ENCODE data around the gene FAM107B.

The FAM107B gene

DNA sequence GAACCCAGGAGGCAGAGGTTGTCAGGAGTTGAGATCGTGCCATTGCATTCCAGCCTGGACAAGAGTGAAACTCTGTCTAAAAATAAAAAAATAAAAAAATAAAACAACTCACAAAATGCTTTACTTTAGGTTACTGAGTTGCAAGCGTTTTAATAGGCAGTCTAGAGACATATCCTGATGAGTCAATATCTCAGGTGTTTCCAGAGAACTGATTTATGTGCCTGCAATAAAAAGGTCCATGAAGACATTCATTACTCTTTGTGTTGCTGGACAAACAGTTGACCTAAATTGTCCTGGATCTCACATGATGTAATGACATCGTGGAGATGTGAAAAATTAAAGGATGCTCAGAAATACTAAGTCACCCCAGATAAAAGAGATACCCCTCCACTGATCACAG is 31.6 kb upstream of the FAM107B start:
- Histone ChIP-seq H3K4me1 (ENCODE audit: control insufficient read depth, insufficient read depth, low read length) (no peaks in the 10 kb centered on the region), H3K9me3 (ENCODE audit: control insufficient read depth, low read length) (peaks cover 6% of the 10 kb centered on the region), H3K9ac (ENCODE audit: low read length) (no peak overlapping the region), H3K4me3 (ENCODE audit: low read length) (no peak overlapping the region), H3K27me3 (replicated peaks; ENCODE audit: control insufficient read depth, insufficient read depth, low read length) (peaks cover 10% of the 10 kb centered on the region), H3K36me3 (ENCODE audit: control insufficient read depth, insufficient read depth, low read length, severe bottlenecking) (no peaks in the 10 kb centered on the region)
- DNase-seq (ENCODE audit: low read depth), result no peak

GRCh38 chr10:14803827-14804226 is 29.1 kb upstream of the FAM107B start:
- no peaks in the 10 kb centered on the region for H3K36me3 ChIP-seq (ENCODE audit: control insufficient read depth, insufficient read depth, low read length, severe bottlenecking)
- DNase-seq (ENCODE audit: low read depth), result no peak
- H3K27me3 ChIP-seq (replicated peaks; ENCODE audit: control insufficient read depth, insufficient read depth, low read length), result peaks cover 25% of the 10 kb centered on the region
- no peaks in the 10 kb centered on the region for H3K4me1 ChIP-seq (ENCODE audit: control insufficient read depth, insufficient read depth, low read length)
- no peak overlapping the region for H3K9ac ChIP-seq (ENCODE audit: low read length)
- H3K4me3 ChIP-seq (ENCODE audit: low read length), result no peak overlapping the region
- H3K9me3 ChIP-seq (ENCODE audit: control insufficient read depth, low read length), result peaks cover 6% of the 10 kb centered on the region

GRCh38 chr10:14801723-14802122 is 27.0 kb upstream of the FAM107B start:
- no peak for DNase-seq (ENCODE audit: low read depth)
- Histone ChIP-seq H3K9me3 (ENCODE audit: control insufficient read depth, low read length) (peaks cover 6% of the 10 kb centered on the region), H3K4me1 (ENCODE audit: control insufficient read depth, insufficient read depth, low read length) (no peaks in the 10 kb centered on the region), H3K4me3 (ENCODE audit: low read length) (no peak overlapping the region), H3K9ac (ENCODE audit: low read length) (no peak overlapping the region), H3K27me3 (replicated peaks; ENCODE audit: control insufficient read depth, insufficient read depth, low read length) (peaks cover 25% of the 10 kb centered on the region), H3K36me3 (ENCODE audit: control insufficient read depth, insufficient read depth, low read length, severe bottlenecking) (no peaks in the 10 kb centered on the region)

DNA sequence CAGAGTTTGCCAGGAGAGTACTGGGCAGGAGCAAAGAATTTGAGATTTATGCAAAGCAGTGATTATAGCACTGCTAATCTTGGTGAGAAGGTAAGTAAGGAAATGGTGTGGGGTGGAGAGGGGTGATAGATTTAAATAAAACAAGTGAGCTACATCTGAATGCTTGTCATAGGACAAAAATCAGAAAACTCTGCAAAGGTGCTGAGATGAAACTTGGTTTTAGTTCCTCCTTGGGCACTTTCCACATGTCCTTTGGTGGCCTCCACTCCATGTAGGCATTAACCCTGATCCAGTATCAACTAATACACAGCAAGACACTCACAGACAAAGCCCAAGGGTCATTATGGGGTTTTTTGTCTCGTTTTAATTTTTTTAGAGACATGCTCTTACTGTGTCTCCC is 25.7 kb upstream of the FAM107B start:
- Histone ChIP-seq H3K4me1 (ENCODE audit: control insufficient read depth, insufficient read depth, low read length) (no peaks in the 10 kb centered on the region), H3K27me3 (replicated peaks; ENCODE audit: control insufficient read depth, insufficient read depth, low read length) (peaks cover 25% of the 10 kb centered on the region), H3K4me3 (ENCODE audit: low read length) (no peak overlapping the region), H3K36me3 (ENCODE audit: control insufficient read depth, insufficient read depth, low read length, severe bottlenecking) (no peaks in the 10 kb centered on the region), H3K9ac (ENCODE audit: low read length) (no peak overlapping the region), H3K9me3 (ENCODE audit: control insufficient read depth, low read length) (peaks cover 6% of the 10 kb centered on the region)
- no peak for DNase-seq (ENCODE audit: low read depth)

DNA sequence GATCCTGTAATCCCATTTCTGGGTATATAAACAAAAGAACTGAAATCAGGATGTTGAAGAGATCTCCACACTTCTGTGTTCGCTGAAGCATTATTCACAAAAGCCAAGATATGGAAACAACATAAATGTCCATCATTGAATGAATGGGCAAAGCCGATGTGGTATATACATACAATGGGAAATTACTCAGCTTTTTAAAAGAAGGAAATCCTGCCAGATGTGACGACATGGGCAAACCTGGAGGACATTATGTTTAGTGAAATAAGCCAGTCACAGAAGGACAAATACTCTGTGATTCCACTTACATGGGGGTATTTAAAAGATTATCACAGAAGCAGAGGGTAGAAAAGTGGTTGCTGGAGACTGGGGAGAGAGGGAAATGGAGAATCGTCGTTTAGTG is 23.9 kb upstream of the FAM107B start:
- Histone ChIP-seq H3K4me1 (ENCODE audit: control insufficient read depth, insufficient read depth, low read length) (no peaks in the 10 kb centered on the region), H3K9me3 (ENCODE audit: control insufficient read depth, low read length) (peaks cover 6% of the 10 kb centered on the region), H3K9ac (ENCODE audit: low read length) (no peak overlapping the region), H3K4me3 (ENCODE audit: low read length) (no peak overlapping the region), H3K27me3 (replicated peaks; ENCODE audit: control insufficient read depth, insufficient read depth, low read length) (peaks cover 25% of the 10 kb centered on the region), H3K36me3 (ENCODE audit: control insufficient read depth, insufficient read depth, low read length, severe bottlenecking) (no peaks in the 10 kb centered on the region)
- peak; percentile 6 for DNase-seq (ENCODE audit: low read depth)

- DNase-seq (ENCODE audit: low read depth), result peak; percentile 25
- H3K4me1 ChIP-seq (ENCODE audit: control insufficient read depth, insufficient read depth, low read length), result no peaks in the 10 kb centered on the region
Observed at GRCh38 chr10:14787938-14788337, 13.2 kb upstream of the FAM107B start.

DNA sequence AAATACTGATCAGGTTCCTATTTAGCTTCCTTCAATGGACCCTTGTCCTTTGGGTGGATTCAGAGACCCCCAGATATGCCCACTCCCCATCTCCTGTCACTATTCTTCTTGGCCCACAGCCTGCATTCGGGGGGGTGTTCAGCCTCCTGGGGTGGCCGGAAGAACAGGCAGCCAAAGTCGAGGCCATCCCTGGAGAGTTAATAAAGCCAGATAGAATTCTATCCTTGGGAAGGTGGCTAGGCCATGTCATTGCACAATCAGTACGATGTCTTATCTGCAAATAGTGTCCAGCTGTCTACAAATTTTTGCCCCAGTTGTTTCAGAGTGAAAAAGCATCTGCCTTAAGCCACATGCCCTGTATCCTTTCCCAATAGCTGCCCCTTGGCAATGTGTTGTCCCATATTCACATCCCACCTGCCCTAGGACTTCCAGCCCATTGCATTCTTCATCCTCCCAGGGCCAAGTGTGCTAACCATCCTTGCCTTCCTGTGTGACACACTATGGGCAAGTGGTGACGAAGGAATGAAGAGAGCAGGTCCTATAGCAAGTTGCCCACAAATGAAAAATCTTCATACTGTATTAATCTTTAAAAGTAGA is 9.9 kb upstream of the FAM107B start:
- Histone ChIP-seq H3K9ac (ENCODE audit: low read length) (no peak overlapping the region), H3K9me3 (ENCODE audit: control insufficient read depth, low read length) (peaks cover 3% of the 10 kb centered on the region), H3K27me3 (replicated peaks; ENCODE audit: control insufficient read depth, insufficient read depth, low read length) (no peaks in the 10 kb centered on the region), H3K4me1 (ENCODE audit: control insufficient read depth, insufficient read depth, low read length) (peaks cover 2% of the 10 kb centered on the region), H3K4me3 (ENCODE audit: low read length) (no peak overlapping the region), H3K36me3 (ENCODE audit: control insufficient read depth, insufficient read depth, low read length, severe bottlenecking) (no peaks in the 10 kb centered on the region)
- no peak for DNase-seq (ENCODE audit: low read depth)

More at GRCh38 chr10:14787938-14788337, 13.2 kb upstream of the FAM107B start:
- no peak overlapping the region for H3K4me3 ChIP-seq (ENCODE audit: low read length)
- no peak overlapping the region for H3K9ac ChIP-seq (ENCODE audit: low read length)
- no peaks in the 10 kb centered on the region for H3K27me3 ChIP-seq (replicated peaks; ENCODE audit: control insufficient read depth, insufficient read depth, low read length)
- H3K9me3 ChIP-seq (ENCODE audit: control insufficient read depth, low read length), result peaks cover 3% of the 10 kb centered on the region
- H3K36me3 ChIP-seq (ENCODE audit: control insufficient read depth, insufficient read depth, low read length, severe bottlenecking), result no peaks in the 10 kb centered on the region

DNA sequence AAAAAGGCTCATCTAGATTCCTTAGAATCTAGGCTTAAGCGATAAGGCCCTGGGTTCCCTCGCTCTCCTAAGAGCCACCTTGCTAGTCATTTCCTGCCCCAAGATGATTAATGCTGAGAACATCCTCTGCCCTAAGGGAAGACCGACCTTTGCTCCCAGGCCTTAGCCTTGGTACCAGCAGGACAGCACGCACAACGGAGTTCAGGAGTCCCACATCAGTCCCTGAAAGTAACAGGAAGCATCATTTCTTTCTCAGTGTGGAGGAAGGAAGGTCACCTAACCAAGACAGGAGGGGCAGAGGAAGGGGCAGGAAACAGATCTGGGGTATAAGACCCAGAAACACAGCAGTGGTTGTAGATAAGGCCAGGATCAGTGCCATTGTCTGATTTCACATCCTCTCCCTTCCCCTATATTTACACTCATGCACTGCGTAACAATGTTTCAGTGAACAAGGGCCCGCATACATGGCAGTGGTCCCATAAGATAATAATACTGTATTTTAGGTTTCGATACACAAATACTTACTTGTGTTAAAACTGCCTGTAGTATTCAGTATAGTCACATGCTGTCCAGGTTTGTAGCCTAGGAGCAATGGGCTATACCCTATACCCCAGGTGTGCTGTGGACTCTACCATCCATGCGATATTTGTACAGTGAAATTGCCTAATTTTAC is 8.1 kb upstream of the FAM107B start:
- peaks cover 3% of the 10 kb centered on the region for H3K9me3 ChIP-seq (ENCODE audit: control insufficient read depth, low read length)
- H3K9ac ChIP-seq (ENCODE audit: low read length), result no peak overlapping the region
- H3K36me3 ChIP-seq (ENCODE audit: control insufficient read depth, insufficient read depth, low read length, severe bottlenecking), result no peaks in the 10 kb centered on the region
- no peaks in the 10 kb centered on the region for H3K27me3 ChIP-seq (replicated peaks; ENCODE audit: control insufficient read depth, insufficient read depth, low read length)
- H3K4me3 ChIP-seq (ENCODE audit: low read length), result no peak overlapping the region
- DNase-seq (ENCODE audit: low read depth), result peak; percentile 5
- peaks cover 16% of the 10 kb centered on the region for H3K4me1 ChIP-seq (ENCODE audit: control insufficient read depth, insufficient read depth, low read length)

GRCh38 chr10:14781763-14782162 is 7.1 kb upstream of the FAM107B start:
- no peak for DNase-seq (ENCODE audit: low read depth)
- H3K27me3 ChIP-seq (replicated peaks; ENCODE audit: control insufficient read depth, insufficient read depth, low read length), result no peaks in the 10 kb centered on the region
- H3K9ac ChIP-seq (ENCODE audit: low read length), result no peak overlapping the region
- no peaks in the 10 kb centered on the region for H3K36me3 ChIP-seq (ENCODE audit: control insufficient read depth, insufficient read depth, low read length, severe bottlenecking)
- no peak overlapping the region for H3K4me3 ChIP-seq (ENCODE audit: low read length)
- peaks cover 3% of the 10 kb centered on the region for H3K9me3 ChIP-seq (ENCODE audit: control insufficient read depth, low read length)
- H3K4me1 ChIP-seq (ENCODE audit: control insufficient read depth, insufficient read depth, low read length), result peaks cover 16% of the 10 kb centered on the region

DNA sequence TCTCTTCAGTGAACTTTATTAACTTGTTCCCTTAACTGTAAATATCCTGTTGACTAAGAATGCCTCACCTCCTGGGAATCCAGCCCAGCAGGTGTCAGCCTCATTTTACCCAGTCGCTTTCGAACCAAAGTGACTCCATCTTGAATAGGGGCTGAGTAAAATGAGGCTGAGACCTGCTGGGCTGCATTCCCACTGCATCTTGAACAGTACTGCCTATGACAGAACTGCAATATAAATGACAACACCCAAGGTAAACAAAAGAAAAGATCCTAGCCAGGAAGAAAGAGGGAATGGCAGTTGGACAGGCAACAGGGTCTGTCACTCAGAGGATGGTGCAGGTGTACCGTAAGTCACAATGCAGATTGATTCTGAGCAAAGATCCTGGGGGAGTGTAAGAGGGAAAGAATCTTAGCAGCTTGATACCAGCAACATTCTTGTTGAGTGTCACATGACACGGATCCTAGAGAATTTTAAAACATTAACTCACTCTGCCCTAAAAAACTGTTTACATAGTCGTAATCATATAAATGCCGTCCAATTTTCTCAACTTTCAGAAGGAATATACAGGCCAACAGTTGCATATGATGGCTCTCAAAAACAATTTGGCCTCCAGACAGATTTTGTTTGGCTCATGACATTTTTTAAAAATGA is 4.4 kb upstream of the FAM107B start:
- peaks cover 16% of the 10 kb centered on the region for H3K4me1 ChIP-seq (ENCODE audit: control insufficient read depth, insufficient read depth, low read length)
- DNase-seq (ENCODE audit: low read depth), result peak; percentile 72
- no peaks in the 10 kb centered on the region for H3K9me3 ChIP-seq (ENCODE audit: control insufficient read depth, low read length)
- H3K9ac ChIP-seq (ENCODE audit: low read length), result no peak overlapping the region
- H3K4me3 ChIP-seq (ENCODE audit: low read length), result no peak overlapping the region
- no peaks in the 10 kb centered on the region for H3K27me3 ChIP-seq (replicated peaks; ENCODE audit: control insufficient read depth, insufficient read depth, low read length)
- no peaks in the 10 kb centered on the region for H3K36me3 ChIP-seq (ENCODE audit: control insufficient read depth, insufficient read depth, low read length, severe bottlenecking)

DNA sequence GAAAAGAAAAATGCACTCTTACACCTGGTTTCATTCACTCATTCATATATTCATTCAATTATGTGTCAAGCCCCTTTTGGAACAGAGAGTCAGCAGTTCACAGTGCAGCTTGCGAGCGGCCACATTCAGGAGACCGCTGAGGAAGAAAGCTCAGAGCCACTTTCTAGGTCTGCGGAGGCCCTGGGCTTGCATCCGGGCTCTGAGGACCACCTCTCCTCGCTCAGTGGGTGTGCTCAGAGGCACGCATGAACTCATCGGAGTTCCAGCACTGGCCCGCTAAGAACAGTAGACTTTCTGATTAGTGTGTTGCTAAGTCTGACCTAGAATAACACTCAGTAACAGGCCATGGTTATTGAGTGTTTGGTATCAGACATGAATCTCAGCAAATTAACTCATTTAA is 1.8 kb upstream of the FAM107B start:
- H3K4me3 ChIP-seq (ENCODE audit: low read length), result no peak overlapping the region
- no peaks in the 10 kb centered on the region for H3K9me3 ChIP-seq (ENCODE audit: control insufficient read depth, low read length)
- DNase-seq (ENCODE audit: low read depth), result no peak
- H3K36me3 ChIP-seq (ENCODE audit: control insufficient read depth, insufficient read depth, low read length, severe bottlenecking), result no peaks in the 10 kb centered on the region
- H3K4me1 ChIP-seq (ENCODE audit: control insufficient read depth, insufficient read depth, low read length), result peaks cover 16% of the 10 kb centered on the region
- H3K9ac ChIP-seq (ENCODE audit: low read length), result no peak overlapping the region
- no peaks in the 10 kb centered on the region for H3K27me3 ChIP-seq (replicated peaks; ENCODE audit: control insufficient read depth, insufficient read depth, low read length)

All from adipocyte (in vitro differentiated cells).